ENCODE data around the gene KRTAP9-1.

DNA sequence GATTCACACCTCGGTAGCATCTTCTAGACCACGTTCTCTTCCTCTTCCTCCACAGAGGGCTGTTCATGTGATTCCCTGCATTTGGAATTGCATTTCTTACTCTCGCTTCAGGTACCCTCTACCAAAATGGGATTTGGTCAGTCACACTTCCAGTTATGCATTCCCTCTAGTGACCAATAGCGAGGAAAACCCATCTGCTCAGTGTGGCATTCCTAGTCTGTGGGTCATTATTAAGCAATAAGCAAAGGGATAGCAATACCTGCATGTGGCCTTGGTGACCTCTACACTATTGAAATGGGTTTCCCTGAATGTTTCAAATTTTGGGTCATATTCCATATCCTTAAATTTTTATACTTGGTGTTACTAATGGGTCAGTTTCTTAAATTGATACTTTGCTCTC is 39.7 kb upstream of the KRTAP9-1 start:
- TF ChIP-seq POLR2A (IDR thresholded peaks at IDR 0.05) (no peak), CTCF (IDR thresholded peaks at IDR 0.05 in 4 of 5, conservative IDR thresholded peaks at IDR 0.05 in 1 of 5) (no peak)
